GM21529 (cell line): ENCODE measurements around the gene PSMG3.

ENCODE experiments used
- ATAC-seq: cut with Tn5 transposase; IDR thresholded peaks from one replicate; pipeline ENCODE4 v1.9.1; 2021; ENCODE audit not compliant: unreplicated experiment

Gene PSMG3, protein sequence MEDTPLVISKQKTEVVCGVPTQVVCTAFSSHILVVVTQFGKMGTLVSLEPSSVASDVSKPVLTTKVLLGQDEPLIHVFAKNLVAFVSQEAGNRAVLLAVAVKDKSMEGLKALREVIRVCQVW

DNA sequence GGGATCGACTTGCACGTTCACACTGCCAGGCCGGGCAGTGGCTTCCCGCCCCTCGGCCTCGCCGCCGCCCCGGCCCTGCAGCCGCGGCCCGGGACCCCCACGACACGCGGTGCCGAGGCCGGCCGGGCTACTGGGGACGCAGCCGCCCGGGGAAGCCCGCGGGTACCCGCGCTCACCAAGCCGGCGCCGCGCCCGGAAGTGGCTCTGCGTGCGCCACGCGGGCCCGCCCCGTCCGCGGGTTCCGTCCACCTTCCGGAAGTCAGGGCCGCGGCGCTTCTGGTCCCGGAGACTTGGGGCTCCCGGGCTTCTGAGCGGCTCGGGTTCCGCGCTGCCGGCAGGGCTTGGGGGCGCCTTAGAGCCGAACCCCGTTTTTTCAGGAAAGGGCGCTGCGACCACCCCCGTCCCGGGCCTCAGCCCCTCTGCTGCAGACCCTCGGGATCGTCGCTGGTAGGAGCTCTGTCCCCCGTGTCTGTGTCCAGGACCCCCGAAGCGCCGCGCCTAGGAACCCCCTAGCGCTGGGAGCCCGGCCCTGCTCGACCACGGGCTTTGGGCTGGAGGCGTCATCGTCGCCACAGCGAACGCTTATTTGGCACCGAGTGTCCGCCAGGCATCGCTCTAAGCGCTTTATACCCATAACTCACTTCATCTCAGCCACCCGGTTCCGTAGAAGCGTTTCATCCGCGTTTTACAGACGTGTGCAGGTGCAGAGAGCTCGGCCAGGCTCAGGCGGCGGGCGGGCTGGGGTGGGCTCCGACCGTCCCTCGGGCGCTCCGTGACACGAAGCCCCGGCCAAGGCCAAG, at the start of gene PSMG3:
Gene PSMG3, minus strand, starts transcription at position 200 of the 800 bp plus-strand sequence. CDS start 693 bp downstream, outside the sequence.
- peak; percentile 89 for ATAC-seq

DNA sequence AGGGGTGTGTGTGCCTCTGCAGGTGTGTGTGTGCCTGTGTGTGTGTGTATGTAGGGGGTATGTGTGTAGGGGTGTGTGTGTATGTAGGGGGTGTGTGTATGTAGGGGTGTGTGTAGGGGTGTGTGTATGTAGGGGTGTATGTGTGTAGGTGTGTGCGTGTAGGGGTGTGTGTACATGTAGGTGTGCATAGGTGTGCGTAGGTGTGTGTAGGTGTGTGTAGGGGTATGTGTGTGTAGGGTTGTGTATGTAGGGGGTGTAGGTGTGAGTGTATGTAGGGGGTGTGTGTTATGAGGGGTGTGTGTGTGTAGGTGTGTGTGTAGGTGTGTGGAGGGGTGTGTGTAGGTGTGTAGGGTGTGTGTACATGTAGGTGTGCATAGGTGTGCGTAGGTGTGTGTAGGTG, 48.6 kb upstream of the PSMG3 start:
- ATAC-seq, result no peak

DNA sequence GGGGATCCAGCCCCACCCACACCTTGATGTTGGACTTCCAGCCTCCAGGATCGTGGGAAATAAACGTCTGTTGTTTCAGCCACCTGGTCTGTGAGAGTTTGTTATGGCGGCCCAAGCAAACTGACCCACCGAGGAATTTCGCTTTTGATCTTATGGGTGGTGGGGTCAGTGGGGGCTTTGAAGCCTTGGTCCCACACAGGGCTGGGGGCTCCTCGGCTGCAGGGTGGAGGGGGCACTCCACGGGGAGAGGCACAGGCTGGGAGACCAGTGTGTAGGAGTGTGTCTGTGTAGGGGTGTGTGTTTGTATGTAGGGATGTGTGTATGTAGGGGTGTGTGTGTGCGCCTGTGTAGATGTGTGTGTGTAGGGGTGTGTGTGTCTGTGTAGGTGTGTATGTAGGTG, 48.1 kb upstream of the PSMG3 start:
- no peak for ATAC-seq

DNA sequence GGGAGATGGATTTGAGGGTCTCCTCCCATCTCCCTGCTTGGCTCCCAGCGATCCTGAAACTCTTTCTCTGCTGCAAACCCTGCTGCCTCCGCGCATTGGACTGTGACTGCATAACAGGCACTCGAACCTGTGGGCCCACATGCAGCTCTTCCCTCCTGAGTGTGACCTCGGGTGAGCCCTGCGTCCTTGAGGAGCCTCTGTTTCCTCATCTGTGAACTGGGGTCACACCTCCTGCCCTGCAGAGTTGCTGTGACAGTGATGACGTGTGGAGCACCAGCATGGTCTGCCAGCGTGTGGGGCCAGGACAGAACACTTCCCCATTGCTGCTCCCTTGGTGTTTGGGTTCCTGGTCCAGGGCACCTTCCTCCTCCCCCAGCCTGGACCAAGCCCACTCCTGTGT, 46.9 kb upstream of the PSMG3 start:
- no peak for ATAC-seq

DNA sequence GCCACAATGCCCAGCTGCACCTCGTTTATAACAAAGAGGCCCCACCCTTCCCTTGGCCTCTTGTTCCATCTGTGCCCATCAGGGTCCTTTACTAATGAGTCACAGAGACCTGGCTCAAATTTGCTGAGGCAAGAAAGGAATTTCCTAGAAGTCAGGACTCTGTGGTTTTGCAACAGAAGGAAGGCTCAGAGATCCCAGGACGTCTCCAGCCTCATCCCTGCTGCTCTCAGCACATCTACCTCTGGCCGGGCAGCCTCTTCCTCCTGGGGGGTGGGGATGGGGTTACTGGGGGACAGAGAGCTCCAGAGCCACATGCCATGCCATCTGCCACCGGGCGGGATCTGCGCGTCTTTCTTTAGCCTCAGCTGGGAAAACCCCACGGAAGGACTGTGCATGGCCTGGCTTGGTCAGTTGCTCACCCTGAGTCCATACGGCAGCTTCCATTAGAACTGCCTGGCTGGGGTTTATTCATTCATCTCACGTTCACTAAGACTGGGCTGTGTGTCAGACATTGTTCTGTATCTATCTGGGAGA, 41.9 kb upstream of the PSMG3 start:
- no peak for ATAC-seq

DNA sequence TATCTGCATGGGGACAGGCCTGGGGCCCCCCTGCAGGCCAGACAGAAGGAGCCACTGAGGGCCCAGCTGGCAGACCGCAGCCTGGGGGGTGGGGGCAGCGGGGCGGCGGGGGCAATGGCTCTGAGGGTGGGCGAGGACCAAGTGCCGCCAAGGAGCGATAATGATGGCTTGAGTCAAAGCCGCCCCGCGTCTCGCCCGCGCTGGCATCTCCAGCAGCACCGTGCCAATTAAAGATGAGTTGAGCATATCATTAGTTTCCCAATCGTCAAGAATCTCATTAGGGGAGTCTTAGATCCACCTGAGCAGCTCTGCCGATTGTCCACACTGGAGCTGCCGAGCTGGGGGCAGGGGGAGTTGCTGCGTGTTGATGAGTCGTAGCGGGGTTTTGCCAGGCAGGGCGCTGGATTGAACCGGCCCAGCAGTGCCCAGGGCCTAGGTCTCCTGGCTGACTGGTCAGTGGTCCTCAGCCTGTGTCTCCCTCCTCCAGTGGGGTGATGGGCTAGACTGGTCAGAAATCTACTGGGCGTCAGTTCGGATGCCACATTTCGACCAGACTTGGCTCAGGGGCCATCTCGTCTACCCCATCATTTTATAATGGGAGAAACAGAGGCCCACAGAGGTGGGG, 41.0 kb upstream of the PSMG3 start:
- no peak for ATAC-seq

DNA sequence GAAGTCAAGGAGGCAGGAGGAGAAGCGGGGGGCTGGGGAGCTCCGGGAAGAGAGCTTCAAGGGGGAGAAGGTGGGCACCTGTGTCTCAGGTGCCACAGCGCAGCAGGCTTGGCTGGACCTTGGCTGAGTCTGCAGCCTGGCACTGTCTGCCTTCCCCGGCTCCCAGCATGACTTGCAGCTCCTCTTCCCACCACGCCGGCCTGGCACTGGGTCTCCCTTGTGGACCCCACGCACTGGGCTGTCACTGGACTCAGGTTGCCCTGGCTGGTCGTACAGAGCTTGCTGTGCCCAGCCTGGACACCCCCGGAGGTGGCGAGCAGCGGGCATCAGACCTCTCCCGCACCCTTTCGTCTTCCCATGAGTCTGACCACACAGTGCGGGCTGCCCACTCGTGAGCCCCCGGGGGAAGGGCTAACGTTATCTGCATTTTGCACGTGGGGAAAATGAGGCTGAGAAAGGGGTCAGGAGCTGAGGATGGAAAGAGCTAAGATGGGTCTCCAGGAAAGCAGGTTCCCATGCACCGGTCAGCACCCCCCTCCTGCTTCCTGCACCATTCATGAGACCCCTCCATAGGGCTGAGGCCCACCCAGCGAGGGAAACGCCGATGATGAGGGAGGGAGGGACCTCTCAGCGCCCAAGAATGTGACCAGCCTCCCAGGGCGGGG, 40.3 kb upstream of the PSMG3 start:
- no peak for ATAC-seq

DNA sequence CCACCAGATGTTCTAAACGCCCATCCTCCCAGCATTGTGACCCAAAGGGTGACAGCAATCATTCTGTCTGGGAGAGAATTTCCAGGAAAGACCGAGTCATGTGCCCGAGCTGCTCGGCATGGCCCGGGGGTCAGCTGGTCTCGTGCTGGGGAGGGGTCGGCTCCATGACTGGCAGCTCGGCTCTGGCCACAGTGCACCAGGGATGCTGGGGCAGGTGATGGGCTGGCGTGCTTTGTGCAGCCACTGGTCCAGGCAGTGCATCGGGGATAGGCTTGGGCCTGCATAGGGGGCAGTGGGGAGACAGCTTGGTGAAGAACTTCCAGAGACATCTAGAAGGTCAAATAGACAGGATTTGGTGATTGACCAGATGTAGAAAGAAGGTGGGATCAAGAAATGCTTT, 39.2 kb upstream of the PSMG3 start:
- no peak for ATAC-seq

DNA sequence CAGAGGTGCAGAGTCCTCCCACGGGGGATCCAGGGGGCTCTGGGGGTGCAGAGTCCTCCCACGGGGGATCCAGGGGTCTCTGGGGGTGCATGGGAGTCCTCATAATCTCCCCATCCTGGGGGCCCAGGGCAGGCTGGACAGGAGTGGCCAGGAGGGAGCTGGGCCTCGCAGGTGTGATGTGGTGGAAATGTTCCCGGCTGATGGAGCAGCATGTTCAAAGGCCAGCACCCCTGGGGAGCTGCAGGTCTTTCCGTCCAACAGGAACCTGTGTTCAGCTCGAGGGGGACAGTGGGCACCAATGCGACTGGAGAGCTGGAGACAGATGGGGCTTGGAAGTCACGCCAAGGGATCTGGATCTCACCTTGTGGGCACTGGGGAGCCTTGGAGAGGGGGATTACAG, 38.5 kb upstream of the PSMG3 start:
- ATAC-seq, result no peak

DNA sequence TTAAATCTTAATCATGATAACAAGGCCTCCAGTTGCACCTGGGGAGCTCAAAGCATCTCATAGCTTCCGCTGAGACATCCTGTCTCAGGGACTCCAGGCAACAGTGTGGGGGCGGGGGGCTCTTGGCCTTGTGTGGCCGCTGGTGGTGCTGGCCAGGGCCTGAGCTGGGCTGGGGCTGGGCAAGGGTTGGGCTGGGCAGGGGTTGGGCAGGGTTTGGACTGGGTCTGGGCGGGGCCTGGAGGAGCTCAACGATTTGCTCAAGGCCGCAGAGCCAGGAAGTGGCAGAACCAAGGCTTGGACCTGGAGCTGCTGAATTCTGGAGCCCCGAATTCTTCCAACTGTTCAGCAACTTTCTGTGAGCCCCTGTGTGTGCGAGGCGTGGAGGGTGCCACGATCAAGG, 37.9 kb upstream of the PSMG3 start:
- no peak for ATAC-seq

DNA sequence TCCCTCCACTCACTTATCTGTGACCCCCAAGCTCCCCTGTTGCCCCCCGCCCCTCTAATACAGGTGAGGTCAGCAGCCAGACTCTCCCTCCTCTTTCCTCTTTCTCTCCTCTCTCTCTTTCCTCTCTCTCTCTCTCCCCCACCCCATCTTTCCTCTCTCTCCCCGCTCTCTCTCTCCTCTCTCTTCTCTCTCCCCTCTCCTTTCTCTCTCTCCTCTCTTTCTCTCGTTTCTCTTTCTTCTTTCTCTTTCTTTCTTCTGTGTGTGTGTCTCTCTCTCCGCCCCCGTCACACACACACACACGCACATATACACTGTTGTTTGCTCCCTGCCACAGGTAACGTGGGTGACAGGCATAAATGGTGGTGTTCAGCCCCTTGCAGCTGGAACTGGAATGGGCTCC, 37.2 kb upstream of the PSMG3 start:
- no peak for ATAC-seq

DNA sequence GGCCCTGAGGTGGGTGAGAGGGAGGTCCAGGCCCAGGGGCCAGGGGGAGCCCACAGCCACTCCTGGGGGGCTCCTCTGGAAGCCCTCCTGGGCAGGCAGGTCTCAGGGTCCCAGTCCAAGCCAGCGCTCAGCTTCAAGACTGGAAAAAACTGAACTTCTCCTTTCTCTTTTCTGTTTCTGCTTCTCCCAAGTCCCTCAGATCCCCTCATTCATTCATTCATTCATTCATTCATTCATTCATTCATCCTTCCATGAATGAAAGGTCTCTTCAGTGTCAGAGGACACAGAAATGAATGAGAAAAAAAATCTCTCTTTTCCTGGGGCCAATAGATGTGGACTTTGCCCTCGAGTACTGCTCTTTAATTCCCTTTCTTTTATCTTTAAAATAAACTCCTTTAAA, 34.6 kb upstream of the PSMG3 start:
- no peak for ATAC-seq

DNA sequence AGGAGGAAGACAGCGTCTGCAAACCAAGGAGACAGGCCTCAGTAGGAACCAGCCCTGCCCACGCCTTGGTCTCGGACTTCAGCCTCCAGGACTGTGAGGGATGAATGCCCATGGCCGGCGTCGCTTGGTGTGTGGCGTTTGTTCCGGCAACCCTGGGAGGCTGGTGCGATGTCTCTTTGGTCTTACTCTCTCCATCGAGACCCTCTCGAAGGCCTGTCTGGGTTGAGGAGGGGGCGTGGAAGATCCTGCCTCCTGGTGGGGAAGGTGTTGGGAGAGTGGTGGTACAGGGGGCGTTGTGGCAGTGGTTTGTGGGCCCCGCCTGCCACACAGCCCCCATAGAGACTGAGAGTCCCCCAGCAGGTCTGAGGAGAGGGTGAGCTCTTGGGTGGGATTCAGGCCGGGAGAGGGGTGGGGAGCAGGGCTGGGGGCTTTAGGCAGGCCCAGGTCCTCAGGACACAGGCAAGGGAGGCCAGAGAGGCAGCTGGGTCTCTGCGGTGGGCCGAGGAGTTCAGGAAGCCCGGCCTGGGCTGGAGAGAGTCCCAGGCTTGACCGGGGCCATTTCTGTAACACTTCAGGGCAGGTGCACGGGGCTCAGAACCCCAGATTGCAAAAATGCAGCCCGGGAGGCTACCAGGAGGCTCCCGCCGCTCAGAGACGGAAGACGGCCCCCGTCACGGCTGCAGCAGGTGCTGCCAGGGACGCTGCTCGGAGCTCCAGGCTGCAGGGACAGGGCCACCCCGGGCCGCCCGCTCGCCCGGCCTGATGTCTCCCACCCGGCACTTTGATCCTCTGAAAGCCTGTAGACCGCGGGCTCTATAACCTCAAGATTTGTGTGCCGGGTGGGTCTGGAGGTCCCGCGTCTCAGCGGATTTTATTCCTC, 33.8 kb upstream of the PSMG3 start:
- ATAC-seq, result no peak

DNA sequence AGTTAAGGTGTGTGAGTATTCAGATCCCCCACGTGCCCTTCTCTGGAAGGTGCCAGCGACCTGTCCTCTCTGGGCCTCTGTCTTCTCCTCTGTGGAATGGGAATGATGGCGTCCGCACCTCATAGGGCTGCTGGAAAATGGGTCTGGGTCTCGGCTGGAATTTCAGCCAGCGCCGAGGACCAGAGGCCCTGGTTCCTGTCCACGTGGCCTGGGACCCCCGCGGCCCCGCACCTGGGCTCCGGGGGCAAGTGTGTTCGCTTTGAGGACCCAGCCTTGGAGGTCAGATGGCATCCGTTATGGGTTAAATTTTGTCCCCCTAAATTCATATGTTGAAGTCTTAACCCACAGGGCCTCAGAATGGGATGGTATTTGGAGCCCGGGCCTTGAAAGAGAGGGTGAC, 32.6 kb upstream of the PSMG3 start:
- no peak for ATAC-seq

DNA sequence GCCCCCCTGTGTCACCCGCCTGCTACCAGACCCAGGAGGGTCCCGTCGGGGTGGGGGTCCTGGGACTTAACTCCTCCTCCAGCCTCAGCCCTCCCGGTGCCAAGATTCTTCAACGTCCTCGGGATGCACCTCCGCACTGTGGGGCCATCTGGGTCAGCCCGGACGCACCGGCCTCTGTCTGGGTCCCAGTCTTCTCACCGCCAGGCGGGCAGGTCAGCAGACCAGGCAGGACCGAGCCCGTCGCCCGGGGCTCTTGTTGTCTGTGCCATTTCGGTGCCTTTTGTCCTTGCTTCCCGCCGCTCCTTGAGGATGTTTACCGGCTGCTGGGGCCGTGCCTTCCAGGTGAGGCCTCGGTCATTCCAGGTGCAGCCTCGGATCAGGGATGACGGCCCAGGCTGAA, 32.1 kb upstream of the PSMG3 start:
- no peak for ATAC-seq

DNA sequence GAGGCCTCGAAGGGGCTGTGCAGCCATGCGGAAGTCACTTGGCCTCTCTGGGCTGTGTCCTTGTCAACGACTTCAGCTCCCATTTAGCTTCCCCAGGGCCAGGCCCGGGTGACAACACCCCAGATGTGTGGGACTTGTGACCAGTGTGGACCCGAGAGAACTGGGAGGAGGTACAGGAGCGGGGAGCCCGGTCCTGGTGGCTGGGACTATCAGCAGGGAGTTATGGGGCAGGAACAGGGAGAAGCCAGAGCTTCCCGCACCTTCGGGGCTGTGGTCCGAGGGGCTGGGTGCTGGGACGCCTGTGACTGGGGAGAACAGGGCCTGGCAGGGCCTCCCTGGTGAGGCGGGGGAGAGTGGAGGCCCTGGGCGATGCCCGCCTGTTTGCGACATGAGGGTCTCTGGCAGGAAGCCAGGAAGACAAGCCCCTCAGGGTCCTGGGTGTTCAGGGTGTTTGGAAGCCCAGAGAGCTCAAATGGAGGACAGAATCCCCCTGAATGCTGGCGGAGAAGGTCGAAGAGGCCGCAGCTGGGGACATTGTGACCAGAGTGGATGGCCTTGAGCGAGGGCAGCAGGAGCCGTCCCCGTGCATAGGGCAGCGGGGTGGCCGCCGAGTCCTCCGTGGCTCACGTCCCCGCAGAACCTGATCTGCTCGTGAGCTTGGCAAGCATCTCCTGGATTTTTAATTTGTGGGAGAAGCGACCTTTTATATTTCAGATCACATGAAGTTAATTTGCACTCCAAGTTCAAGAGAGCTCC, 30.0 kb upstream of the PSMG3 start:
- no peak for ATAC-seq

DNA sequence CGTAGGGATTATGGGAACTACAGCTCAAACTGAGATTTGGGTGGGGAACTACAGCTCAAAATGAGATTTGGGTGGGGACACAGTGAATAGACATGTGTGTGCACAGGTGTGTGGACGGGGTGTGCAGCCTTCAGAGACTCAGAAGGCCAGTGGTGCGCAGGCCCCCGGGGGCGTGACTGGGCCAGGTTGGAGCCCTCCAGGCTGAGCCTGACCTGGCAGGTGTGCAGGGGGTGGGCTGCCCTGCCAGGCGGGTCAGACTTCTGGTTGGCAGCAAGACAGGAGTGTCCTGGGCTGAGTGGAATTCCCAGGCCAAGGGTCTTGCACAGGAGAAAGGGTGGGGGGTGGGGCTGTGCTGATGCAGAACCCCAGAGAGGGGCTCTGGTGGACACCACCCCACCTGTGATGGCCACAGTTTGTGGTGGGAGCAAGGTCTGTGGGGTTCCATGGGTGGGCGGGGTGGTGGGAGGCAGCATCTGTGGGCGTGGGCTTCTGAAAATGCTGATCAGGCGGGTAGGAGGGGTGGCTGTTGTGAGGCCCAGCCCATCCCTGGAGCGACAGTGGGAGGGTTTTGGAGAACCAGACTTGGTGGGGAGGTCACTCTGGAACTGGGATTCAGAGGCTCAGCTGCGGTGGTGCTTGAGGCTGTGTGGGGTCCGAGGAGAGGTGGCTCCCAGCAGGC, 29.3 kb upstream of the PSMG3 start:
- ATAC-seq, result no peak

DNA sequence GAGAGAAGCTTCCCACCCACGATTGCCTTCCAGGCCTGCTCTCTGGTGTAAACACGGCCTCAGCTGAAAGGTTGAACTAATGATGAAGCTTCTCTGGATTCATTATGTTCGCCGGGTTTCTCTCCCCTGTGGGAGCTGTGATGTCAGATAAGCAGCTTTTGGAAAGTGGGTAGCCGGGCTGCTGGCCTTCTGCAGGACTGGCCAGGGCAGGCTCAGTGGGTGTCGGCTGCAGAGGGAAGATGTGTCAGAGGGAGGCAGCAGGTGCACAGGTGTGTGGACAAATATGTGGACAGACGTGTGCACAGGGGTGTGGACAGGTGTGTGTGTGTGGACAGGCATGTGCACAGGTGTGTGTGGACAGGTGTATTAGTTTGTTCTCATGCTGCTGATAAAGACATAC, 28.5 kb upstream of the PSMG3 start:
- no peak for ATAC-seq

DNA sequence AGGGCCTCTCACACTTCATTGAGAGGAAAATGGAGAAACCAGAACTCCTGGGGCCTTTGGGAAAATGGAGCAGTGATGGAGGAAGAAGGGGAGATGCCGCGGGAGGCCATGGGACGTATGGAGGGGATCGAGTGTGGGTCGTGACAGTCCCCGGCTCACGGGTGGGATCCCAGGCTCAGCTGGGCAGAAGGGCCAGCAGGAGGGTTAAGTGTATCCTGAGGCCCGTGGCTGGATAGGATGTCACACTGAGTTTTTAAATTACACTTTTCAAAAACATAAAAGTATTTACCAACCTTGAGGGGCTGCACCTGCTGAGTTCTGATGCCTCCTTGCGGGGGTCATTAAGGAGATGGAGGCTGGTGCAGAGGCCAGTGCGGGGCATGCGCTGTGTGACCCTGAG, 28.0 kb upstream of the PSMG3 start:
- no peak for ATAC-seq
